Testis (tissue), 2 donors: Measurements from ENCODE around the gene DCBLD2.

Source experiments
- CTCF ChIP-seq, 3 experiments: fragments of 450-650 bp in 2 of 3; fragments of 200-600 bp in 1 of 3; sonication (generic) in 1 of 3; IDR thresholded peaks; one replicate each; pipeline ENCODE4 v1.5.1; 2016 to 2019; ENCODE audit warnings: antibody characterized with exemption in 3 of 3, mild to moderate bottlenecking in 2 of 3, moderate library complexity in 1 of 3
- POLR2A ChIP-seq: fragments of 450-650 bp; IDR thresholded peaks from one replicate; pipeline ENCODE4 v1.6.1; 2017; ENCODE audit warnings: antibody characterized with exemption, mild to moderate bottlenecking, moderate library complexity

GRCh38 chr3:98746122-98746521 lies 155.4 kb downstream of the DCBLD2 start:
- no peak for TF ChIP-seq CTCF (IDR thresholded peaks at IDR 0.05)
- TF ChIP-seq POLR2A, result no peak
